Osteoblast (primary cell): ENCODE measurements around the gene IL19. TPM values are rescaled to one million over a fixed set of nuclear protein-coding genes. Genes with fewer than 3 reads are reported as not detected.

ENCODE experiments used
- DNase-seq: peaks from one replicate; pipeline ENCODE4 v3.0.0; 2011; ENCODE audit warnings: low spot score, mixed read lengths; ENCODE audit not compliant: insufficient read length; ENCODE audit errors: missing footprints
- H2AFZ ChIP-seq: 2 replicates; pipeline ENCODE4 v1.6.0; 2011; ENCODE audit warnings: mild to moderate bottlenecking, low read length
- H3K27ac ChIP-seq: 2 replicates; pipeline ENCODE4 v1.5.1; 2011; ENCODE audit warnings: mild to moderate bottlenecking, low read depth, low read length, moderate library complexity
- H3K27me3 ChIP-seq: 2 replicates; pipeline ENCODE4 v1.6.0; 2012; ENCODE audit warnings: mild to moderate bottlenecking, control low read depth, inconsistent platforms, low read length, moderate library complexity; ENCODE audit not compliant: insufficient read depth
- H3K36me3 ChIP-seq: 2 replicates; pipeline ENCODE4 v1.5.1; 2011; ENCODE audit warnings: mild to moderate bottlenecking, low read length, control low read depth, moderate library complexity; ENCODE audit not compliant: insufficient read depth
- H3K4me1 ChIP-seq: 2 replicates; pipeline ENCODE4 v1.5.1; 2011; ENCODE audit warnings: mild to moderate bottlenecking, low read length, control low read depth, moderate library complexity; ENCODE audit not compliant: insufficient read depth
- H3K4me2 ChIP-seq: 2 replicates; pipeline ENCODE4 v1.6.0; 2011; ENCODE audit warnings: mild to moderate bottlenecking, low read length; ENCODE audit not compliant: insufficient read depth
- H3K4me3 ChIP-seq: fragments of 200-600 bp; sonication (generic); 3 replicates; pipeline ENCODE4 v1.5.1; 2012; ENCODE audit warnings: mild to moderate bottlenecking, low read length, inconsistent platforms; ENCODE audit not compliant: insufficient read depth
- H3K79me2 ChIP-seq: 2 replicates; pipeline ENCODE4 v1.6.0; 2012; ENCODE audit warnings: mild to moderate bottlenecking, low read length, control low read depth, inconsistent platforms; ENCODE audit not compliant: insufficient read depth
- H3K9me3 ChIP-seq: 2 replicates; pipeline ENCODE4 v1.5.1; 2011; ENCODE audit warnings: low read depth, low read length, control low read depth
- H4K20me1 ChIP-seq: 2 replicates; pipeline ENCODE4 v1.6.0; 2012; ENCODE audit warnings: mild to moderate bottlenecking, low read length, control low read depth; ENCODE audit not compliant: insufficient read depth
- total RNA-seq: library from RNA; depleted of rRNA; stranded (reverse); fragments of >200 nt; gene quantifications from 2 replicates; pipeline ENCODE4 v1.2.3, GENCODE V29; 2012
- TF ChIP-seq, protein P1 (sequence below): IDR thresholded peaks from 2 replicates; pipeline ENCODE4 v1.5.1; 2011; ENCODE audit warnings: mild to moderate bottlenecking, low read depth, low read length, moderate library complexity; ENCODE audit errors: extremely low read depth

The IL19 gene
- total RNA-seq, 1 donor: not detected

DNA sequence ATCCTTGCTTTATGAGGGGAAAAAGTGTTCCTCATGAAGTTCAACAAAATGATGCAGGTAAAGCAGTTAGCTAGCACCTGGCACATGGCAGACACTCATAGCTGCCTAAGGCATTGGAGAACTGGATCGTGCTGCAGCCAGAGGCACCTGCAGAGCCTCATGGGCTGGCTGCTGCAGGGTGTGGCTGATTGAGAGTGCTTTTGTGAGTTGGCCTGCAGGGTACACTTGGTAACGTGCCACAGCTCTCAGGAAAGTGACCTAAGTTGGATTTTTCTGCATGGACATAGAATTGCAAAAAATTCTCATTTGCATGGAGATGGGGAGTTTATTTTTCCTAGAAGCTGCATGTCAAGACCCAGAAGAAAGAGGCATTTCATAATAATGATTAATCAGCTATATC, 63.2 kb downstream of the IL19 start:
- Histone ChIP-seq H3K4me2 (no peak overlapping the region), H3K36me3 (no peaks in the 10 kb centered on the region), H3K4me1 (no peaks in the 10 kb centered on the region), H3K4me3 (no peak overlapping the region), H4K20me1 (no peaks in the 10 kb centered on the region), H2AFZ (no peak overlapping the region), H3K27ac (no peak overlapping the region), H3K9me3 (no peaks in the 10 kb centered on the region), H3K27me3 (peaks cover 49% of the 10 kb centered on the region), H3K79me2 (no peaks in the 10 kb centered on the region)
- TF ChIP-seq, protein P1, sequence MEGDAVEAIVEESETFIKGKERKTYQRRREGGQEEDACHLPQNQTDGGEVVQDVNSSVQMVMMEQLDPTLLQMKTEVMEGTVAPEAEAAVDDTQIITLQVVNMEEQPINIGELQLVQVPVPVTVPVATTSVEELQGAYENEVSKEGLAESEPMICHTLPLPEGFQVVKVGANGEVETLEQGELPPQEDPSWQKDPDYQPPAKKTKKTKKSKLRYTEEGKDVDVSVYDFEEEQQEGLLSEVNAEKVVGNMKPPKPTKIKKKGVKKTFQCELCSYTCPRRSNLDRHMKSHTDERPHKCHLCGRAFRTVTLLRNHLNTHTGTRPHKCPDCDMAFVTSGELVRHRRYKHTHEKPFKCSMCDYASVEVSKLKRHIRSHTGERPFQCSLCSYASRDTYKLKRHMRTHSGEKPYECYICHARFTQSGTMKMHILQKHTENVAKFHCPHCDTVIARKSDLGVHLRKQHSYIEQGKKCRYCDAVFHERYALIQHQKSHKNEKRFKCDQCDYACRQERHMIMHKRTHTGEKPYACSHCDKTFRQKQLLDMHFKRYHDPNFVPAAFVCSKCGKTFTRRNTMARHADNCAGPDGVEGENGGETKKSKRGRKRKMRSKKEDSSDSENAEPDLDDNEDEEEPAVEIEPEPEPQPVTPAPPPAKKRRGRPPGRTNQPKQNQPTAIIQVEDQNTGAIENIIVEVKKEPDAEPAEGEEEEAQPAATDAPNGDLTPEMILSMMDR: no peak
- no peak for DNase-seq

DNA sequence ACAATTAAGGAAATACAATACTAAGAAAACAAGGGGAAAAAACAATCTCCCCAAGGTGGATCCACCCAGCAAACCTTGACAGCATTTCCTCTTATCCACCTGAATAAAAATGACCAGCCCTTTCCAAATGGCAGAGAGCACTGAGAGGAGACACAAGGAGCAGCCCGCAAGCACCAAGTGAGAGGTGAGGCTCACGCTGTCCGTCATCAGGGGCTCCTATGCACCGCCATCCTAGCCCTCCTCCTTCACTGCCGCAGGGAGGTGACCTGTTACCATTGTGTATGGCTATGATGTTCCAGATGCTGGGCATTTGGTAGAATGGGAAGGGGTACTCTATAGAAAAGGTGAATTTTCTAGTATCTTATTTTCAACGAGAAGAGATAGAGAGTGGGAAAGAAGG, 63.6 kb downstream of the IL19 start:
- peaks cover 52% of the 10 kb centered on the region for H3K27me3 ChIP-seq
- no peak overlapping the region for H3K4me3 ChIP-seq
- DNase-seq: no peak
- TF ChIP-seq, protein P1: no peak
- peaks cover 1% of the 10 kb centered on the region for H3K4me1 ChIP-seq
- H3K79me2 ChIP-seq: no peaks in the 10 kb centered on the region
- no peak overlapping the region for H3K27ac ChIP-seq
- no peaks in the 10 kb centered on the region for H4K20me1 ChIP-seq
- no peaks in the 10 kb centered on the region for H3K36me3 ChIP-seq
- no peak overlapping the region for H2AFZ ChIP-seq
- no peaks in the 10 kb centered on the region for H3K9me3 ChIP-seq
- no peak overlapping the region for H3K4me2 ChIP-seq

DNA sequence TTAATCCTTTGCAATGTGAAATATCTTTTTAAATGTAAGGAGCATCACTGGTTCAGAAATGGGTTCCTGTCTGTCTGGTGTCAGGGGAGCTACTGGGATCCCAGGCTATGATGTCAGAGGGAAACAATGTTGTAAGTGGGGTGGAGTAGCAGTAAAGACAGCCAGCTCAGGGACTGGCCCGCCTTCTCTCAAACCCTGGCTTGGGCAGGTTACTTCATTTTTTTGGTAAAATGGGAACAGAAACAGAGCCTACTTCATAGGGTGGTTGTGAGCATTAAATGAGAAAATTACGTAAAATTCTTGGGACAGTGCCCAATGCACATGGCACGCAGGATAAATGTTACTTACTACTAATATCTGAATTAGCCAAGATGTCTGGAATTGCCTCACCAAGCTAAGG, 64.1 kb downstream of the IL19 start:
- Histone ChIP-seq H3K79me2 (no peaks in the 10 kb centered on the region), H3K36me3 (no peaks in the 10 kb centered on the region), H3K4me1 (peaks cover 6% of the 10 kb centered on the region), H2AFZ (no peak overlapping the region), H3K27ac (no peak overlapping the region), H4K20me1 (no peaks in the 10 kb centered on the region), H3K9me3 (no peaks in the 10 kb centered on the region), H3K27me3 (peaks cover 48% of the 10 kb centered on the region), H3K4me3 (no peak overlapping the region), H3K4me2 (no peak overlapping the region)
- DNase-seq: peak; percentile 75
- TF ChIP-seq, protein P1: no peak

DNA sequence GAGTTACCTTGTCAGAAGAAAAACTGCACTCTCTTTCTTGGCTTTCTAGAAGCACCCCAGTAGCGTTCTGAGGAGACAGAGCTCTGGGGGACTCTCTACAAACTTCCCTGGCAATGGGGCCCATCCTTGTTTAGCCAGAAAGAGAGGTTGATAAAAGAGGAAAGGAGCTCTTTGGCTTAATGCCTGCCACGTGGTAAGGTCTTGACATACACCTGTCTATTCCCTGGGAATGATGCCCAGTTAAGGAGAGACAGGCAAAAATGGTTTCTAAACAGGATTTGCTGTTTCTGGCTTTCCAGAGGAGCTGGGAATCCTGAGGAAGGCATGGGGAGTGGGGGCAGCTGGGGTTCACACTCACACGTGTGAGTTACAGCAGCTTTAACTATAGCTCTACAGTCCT, 64.6 kb downstream of the IL19 start:
- H3K27me3 ChIP-seq: peaks cover 45% of the 10 kb centered on the region
- no peak overlapping the region for H3K27ac ChIP-seq
- peaks cover 11% of the 10 kb centered on the region for H3K4me1 ChIP-seq
- TF ChIP-seq, protein P1: no peak
- H4K20me1 ChIP-seq: no peaks in the 10 kb centered on the region
- no peak overlapping the region for H2AFZ ChIP-seq
- H3K79me2 ChIP-seq: no peaks in the 10 kb centered on the region
- H3K36me3 ChIP-seq: no peaks in the 10 kb centered on the region
- no peak overlapping the region for H3K4me2 ChIP-seq
- H3K9me3 ChIP-seq: no peaks in the 10 kb centered on the region
- no peak overlapping the region for H3K4me3 ChIP-seq
- DNase-seq: no peak
